GM21723 (cell line): ENCODE data around the gene RFPL2.
"Not testable (repeated sequence)": the region's sequence is repeated elsewhere in the genome, so short reads cannot be mapped to it uniquely, and the experiment has no call there.

Source experiments
- ATAC-seq: cut with Tn5 transposase; IDR thresholded peaks from one replicate; pipeline ENCODE4 v1.9.1; 2021; ENCODE audit warnings: mild to moderate bottlenecking, moderate library complexity; ENCODE audit not compliant: unreplicated experiment

The RFPL2 gene

GRCh38 chr22:32206774-32207758 lies 2.2 kb upstream of the RFPL2 start:
- ATAC-seq: no peak

GRCh38 chr22:32205974-32206773 lies 1.3 kb upstream of the RFPL2 start:
- ATAC-seq: no peak

- no peak for ATAC-seq
These were observed 625 bp downstream of the RFPL2 start for GRCh38 chr22:32204040-32204855.

GRCh38 chr22:32203181-32204039 lies 1.5 kb downstream of the RFPL2 start:
- ATAC-seq: no peak

GRCh38 chr22:32202539-32203180 lies 2.2 kb downstream of the RFPL2 start:
- no peak for ATAC-seq

- ATAC-seq: no peak
These were observed 2.7 kb downstream of the RFPL2 start for GRCh38 chr22:32202161-32202538.

- no peak for ATAC-seq
These were observed 4.1 kb downstream of the RFPL2 start for GRCh38 chr22:32200752-32201151.

GRCh38 chr22:32199961-32200360 lies 4.9 kb downstream of the RFPL2 start:
- ATAC-seq: no peak

GRCh38 chr22:32199341-32199740 lies 5.5 kb downstream of the RFPL2 start:
- no peak for ATAC-seq

GRCh38 chr22:32197553-32198226 lies 7.2 kb downstream of the RFPL2 start:
- not testable (repeated sequence) for ATAC-seq

- ATAC-seq: not testable (repeated sequence)
These were observed 9.0 kb downstream of the RFPL2 start for GRCh38 chr22:32195900-32196299.

GRCh38 chr22:32193346-32193745 lies 11.5 kb downstream of the RFPL2 start:
- not testable (repeated sequence) for ATAC-seq

- not testable (repeated sequence) for ATAC-seq
These were observed 13.9 kb downstream of the RFPL2 start for GRCh38 chr22:32191021-32191420.

- ATAC-seq: no peak
These were observed 19.1 kb downstream of the RFPL2 start for GRCh38 chr22:32185821-32186220.

- no peak for ATAC-seq
These were observed 21.2 kb downstream of the RFPL2 start for GRCh38 chr22:32183625-32184024.

- no peak for ATAC-seq
These were observed 23.8 kb downstream of the RFPL2 start for GRCh38 chr22:32181043-32181442.

- ATAC-seq: no peak
These were observed 27.6 kb downstream of the RFPL2 start for GRCh38 chr22:32177221-32177765.
